ENCODE data around the gene KIR2DL1.
"Not testable (repeated sequence)": the region's sequence is repeated elsewhere in the genome, so short reads cannot be mapped to it uniquely, and the experiment has no call there.

The KIR2DL1 gene

GRCh38 chr19:54824416-54824815 is 54.8 kb downstream of the KIR2DL1 start:
- DNase-seq = not testable (repeated sequence)

GRCh38 chr19:54825326-54825725 is 55.7 kb downstream of the KIR2DL1 start:
- DNase-seq = not testable (repeated sequence)

- not testable (repeated sequence) for DNase-seq
These were observed 58.5 kb downstream of the KIR2DL1 start for GRCh38 chr19:54828064-54828463.

GRCh38 chr19:54832496-54832895 is 62.9 kb downstream of the KIR2DL1 start, which contains the start of gene KIR2DS4:
Gene KIR2DS4 (plus strand): TSS chr19:54832676.
- not testable (repeated sequence) for DNase-seq

Measured in NCI-H1694 (cell line).